ENCODE measurements around the gene RFX8.

Gene RFX8

DNA sequence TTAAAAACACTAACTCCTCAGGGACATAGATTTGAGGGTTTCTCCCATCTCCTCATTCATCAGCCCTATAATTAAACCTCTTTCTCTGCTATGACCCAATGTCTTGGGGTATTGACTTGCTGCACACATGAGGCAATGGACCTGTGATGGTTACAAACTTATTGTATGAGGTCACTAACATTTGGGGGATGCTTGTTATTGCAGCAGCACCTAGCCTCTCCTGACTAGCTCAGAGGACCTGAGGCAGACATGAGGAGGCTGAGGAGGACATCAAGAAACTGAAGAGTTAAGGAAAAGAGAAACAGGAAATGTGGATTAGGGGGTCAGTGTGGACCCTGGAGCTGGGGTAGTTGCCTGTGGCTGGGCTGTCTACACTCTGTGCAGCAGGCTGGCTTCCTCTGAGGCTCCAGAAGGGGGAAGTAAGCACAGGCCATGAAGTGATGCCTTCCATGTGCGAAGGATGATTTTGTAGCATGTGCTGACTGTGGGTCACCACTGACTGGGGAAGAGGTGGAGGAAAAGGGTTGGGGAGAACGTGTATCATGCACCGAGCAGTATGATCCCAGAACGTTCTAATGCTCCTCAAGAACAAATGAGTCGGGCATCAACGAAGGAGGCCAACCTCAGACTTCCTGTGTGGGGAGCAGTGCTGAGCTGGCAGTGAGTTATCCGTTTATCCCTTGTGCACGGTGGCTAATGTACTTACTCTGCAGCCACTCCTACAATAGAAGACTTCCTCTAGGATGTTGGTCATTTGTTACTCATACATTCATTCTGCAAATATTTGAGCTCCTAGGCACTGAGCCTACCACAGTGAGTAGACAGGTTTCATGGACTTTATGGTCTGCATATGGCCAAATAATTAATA is 42.1 kb upstream of the RFX8 start:
- POLR2A ChIA-PET: interaction anchor here (0.6 to 1.6 kb wide), 3 partner anchors 16 to 43 kb away, joined by 3 to 15 read pairs (median 4); partner anchors contain the start of gene RFX8
- CTCF ChIA-PET: interaction anchor here (0.9 to 1.9 kb wide), 4 partner anchors 11 to 367 kb away, joined by 3 to 9 read pairs (median 4); no protein-coding TSS in a partner anchor
- no peak overlapping the region for H3K4me3 ChIP-seq (ENCODE audit: low read depth, low read length)
- DNase-seq (ENCODE audit: low read depth, low spot score): peak; percentile 62
- TF ChIP-seq, protein P1, sequence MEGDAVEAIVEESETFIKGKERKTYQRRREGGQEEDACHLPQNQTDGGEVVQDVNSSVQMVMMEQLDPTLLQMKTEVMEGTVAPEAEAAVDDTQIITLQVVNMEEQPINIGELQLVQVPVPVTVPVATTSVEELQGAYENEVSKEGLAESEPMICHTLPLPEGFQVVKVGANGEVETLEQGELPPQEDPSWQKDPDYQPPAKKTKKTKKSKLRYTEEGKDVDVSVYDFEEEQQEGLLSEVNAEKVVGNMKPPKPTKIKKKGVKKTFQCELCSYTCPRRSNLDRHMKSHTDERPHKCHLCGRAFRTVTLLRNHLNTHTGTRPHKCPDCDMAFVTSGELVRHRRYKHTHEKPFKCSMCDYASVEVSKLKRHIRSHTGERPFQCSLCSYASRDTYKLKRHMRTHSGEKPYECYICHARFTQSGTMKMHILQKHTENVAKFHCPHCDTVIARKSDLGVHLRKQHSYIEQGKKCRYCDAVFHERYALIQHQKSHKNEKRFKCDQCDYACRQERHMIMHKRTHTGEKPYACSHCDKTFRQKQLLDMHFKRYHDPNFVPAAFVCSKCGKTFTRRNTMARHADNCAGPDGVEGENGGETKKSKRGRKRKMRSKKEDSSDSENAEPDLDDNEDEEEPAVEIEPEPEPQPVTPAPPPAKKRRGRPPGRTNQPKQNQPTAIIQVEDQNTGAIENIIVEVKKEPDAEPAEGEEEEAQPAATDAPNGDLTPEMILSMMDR (IDR thresholded peaks at IDR 0.05; ENCODE audit: insufficient read depth, low read length, missing control alignments): no peak

DNA sequence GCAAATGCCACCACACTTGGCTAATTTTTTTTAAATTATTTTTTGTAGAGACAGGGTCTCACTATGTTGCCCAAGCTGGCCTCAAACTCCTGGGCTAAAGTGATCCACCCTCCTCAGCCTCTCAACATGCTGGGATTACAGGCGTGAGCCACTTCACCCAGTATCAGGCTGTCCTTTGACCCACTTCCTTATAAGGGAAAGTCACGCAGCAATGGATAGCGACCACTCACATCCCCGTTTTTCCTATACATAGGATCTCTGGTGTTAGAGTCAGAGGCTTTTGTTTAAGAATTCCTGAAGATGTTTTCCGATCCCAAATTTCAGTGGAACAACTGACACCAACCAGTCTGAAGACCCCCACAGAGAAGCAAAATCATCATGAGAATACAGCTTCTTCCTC is 41.4 kb upstream of the RFX8 start:
- POLR2A ChIA-PET: interaction anchor here (1.6 kb wide), 1 partner anchor 15 kb away, joined by 4 read pairs; no protein-coding TSS in a partner anchor
- TF ChIP-seq, protein P1 (IDR thresholded peaks at IDR 0.05; ENCODE audit: insufficient read depth, low read length, missing control alignments): no peak
- DNase-seq (ENCODE audit: low read depth, low spot score): no peak
- H3K4me3 ChIP-seq (ENCODE audit: low read depth, low read length): no peak overlapping the region
- CTCF ChIA-PET: interaction anchor here (0.9 kb wide), 1 partner anchor 368 kb away, joined by 3 read pairs; no protein-coding TSS in a partner anchor

DNA sequence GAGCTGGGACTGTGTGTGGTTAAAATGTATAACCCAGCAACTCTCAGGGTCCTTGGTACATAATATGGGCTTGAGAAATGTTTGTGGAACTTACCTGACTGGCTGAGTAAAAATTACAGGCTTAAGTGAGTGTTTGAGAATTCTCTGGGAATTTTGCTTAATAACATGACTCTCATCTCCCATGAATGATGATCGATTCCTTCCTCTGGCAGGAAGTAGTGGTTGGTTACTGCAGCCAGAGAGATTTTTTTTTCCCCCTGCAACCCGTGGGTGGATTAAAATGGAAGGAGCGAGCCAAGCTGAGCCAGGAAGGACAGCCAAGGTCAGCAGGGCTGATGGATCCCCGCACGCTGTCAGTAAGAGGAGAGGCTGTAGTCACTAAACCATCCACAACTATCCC is 40.6 kb upstream of the RFX8 start:
- CTCF ChIA-PET: interaction anchor here (1.4 kb wide), 1 partner anchor 97 kb away, joined by 6 read pairs; no protein-coding TSS in a partner anchor
- TF ChIP-seq, protein P1 (IDR thresholded peaks at IDR 0.05; ENCODE audit: insufficient read depth, low read length, missing control alignments): no peak
- DNase-seq (ENCODE audit: low read depth, low spot score): no peak
- H3K4me3 ChIP-seq (ENCODE audit: low read depth, low read length): no peak overlapping the region
- POLR2A ChIA-PET: interaction anchor here (1.6 kb wide), 1 partner anchor 14 kb away, joined by 4 read pairs; no protein-coding TSS in a partner anchor

- H3K4me3 ChIP-seq (ENCODE audit: low read depth, low read length): no peak overlapping the region
- DNase-seq (ENCODE audit: low read depth, low spot score): no peak
- ChIA-PET CTCF (no interaction called here), POLR2A (no interaction called here)
- TF ChIP-seq, protein P1 (IDR thresholded peaks at IDR 0.05; ENCODE audit: insufficient read depth, low read length, missing control alignments): no peak
These were observed 38.1 kb upstream of the RFX8 start for GRCh38 chr2:101512993-101513392.

GRCh38 chr2:101511381-101511780 is 36.5 kb upstream of the RFX8 start:
- POLR2A ChIA-PET: no interaction called here
- DNase-seq (ENCODE audit: low read depth, low spot score): no peak
- CTCF ChIA-PET: interaction anchor here (1.4 kb wide), 1 partner anchor 99 kb away, joined by 3 read pairs; no protein-coding TSS in a partner anchor
- TF ChIP-seq, protein P1 (IDR thresholded peaks at IDR 0.05; ENCODE audit: insufficient read depth, low read length, missing control alignments): no peak
- no peak overlapping the region for H3K4me3 ChIP-seq (ENCODE audit: low read depth, low read length)
